ENCODE data around the gene UFSP2.

GRCh38 chr4:185468999-185469398, 43.2 kb upstream of the UFSP2 start:
- TF ChIP-seq CTCF (IDR thresholded peaks at IDR 0.05; ENCODE audit: insufficient read depth, low read length) (no peak), POLR2AphosphoS5 (IDR thresholded peaks at IDR 0.05; ENCODE audit: low read depth) (no peak), GABPA (IDR thresholded peaks at IDR 0.05; ENCODE audit: low read depth) (no peak), SPI1 (IDR thresholded peaks at IDR 0.05; ENCODE audit: borderline replicate concordance, low read depth) (no peak)
